GM18498 (cell line): ENCODE results near the gene PKP2.

Experiments
- ATAC-seq: cut with Tn5 transposase; IDR thresholded peaks from one replicate; pipeline ENCODE4 v1.9.1; 2021; ENCODE audit warnings: mild to moderate bottlenecking, moderate library complexity; ENCODE audit not compliant: unreplicated experiment

The PKP2 gene

GRCh38 chr12:32756476-32757066 is 140.0 kb downstream of the PKP2 start:
- ATAC-seq: no peak

- peak; percentile 90 for ATAC-seq
Observed at GRCh38 chr12:32755654-32756475, 140.7 kb downstream of the PKP2 start, which contains the start of gene YARS2. TSS of gene YARS2 (minus strand) at chr12:32755897. CDS start at chr12:32755874, 23 bp downstream.

GRCh38 chr12:32755051-32755653 is 141.4 kb downstream of the PKP2 start:
- peak; percentile 74 for ATAC-seq

GRCh38 chr12:32754111-32754510 is 142.5 kb downstream of the PKP2 start:
- no peak for ATAC-seq

- ATAC-seq: no peak
Observed at GRCh38 chr12:32753605-32754004, 143.0 kb downstream of the PKP2 start.

- ATAC-seq: no peak
Observed at GRCh38 chr12:32743264-32743663, 153.3 kb downstream of the PKP2 start.

- no peak for ATAC-seq
Observed at GRCh38 chr12:32742133-32742532, 154.4 kb downstream of the PKP2 start.
